PC-3 (cell line): ENCODE data around the gene GPC3.

Source experiments
- EZH2 ChIP-seq: fragments of 300-600 bp; sonication (generic); IDR thresholded peaks from one replicate; pipeline ENCODE4 v1.6.1; 2017; ENCODE audit warnings: antibody characterized with exemption, mild to moderate bottlenecking, low read length; ENCODE audit not compliant: unreplicated experiment
- EZH2phosphoT487 ChIP-seq: fragments of 300-600 bp; sonication (generic); IDR thresholded peaks from 2 replicates; pipeline ENCODE4 v1.6.1; 2018; ENCODE audit warnings: mild to moderate bottlenecking, antibody characterized with exemption, low read length, borderline replicate concordance
- TF ChIP-seq, protein P1 (sequence below): fragments of 300-600 bp; sonication (generic); conservative IDR thresholded peaks from 2 replicates; pipeline ENCODE4 v1.5.1; 2017; ENCODE audit warnings: antibody characterized with exemption, low read depth, mild to moderate bottlenecking, low read length

- TF ChIP-seq EZH2 (no peak), EZH2phosphoT487 (no peak)
- TF ChIP-seq, protein P1, sequence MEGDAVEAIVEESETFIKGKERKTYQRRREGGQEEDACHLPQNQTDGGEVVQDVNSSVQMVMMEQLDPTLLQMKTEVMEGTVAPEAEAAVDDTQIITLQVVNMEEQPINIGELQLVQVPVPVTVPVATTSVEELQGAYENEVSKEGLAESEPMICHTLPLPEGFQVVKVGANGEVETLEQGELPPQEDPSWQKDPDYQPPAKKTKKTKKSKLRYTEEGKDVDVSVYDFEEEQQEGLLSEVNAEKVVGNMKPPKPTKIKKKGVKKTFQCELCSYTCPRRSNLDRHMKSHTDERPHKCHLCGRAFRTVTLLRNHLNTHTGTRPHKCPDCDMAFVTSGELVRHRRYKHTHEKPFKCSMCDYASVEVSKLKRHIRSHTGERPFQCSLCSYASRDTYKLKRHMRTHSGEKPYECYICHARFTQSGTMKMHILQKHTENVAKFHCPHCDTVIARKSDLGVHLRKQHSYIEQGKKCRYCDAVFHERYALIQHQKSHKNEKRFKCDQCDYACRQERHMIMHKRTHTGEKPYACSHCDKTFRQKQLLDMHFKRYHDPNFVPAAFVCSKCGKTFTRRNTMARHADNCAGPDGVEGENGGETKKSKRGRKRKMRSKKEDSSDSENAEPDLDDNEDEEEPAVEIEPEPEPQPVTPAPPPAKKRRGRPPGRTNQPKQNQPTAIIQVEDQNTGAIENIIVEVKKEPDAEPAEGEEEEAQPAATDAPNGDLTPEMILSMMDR, result no peak
Measured at GRCh38 chrX:133661962-133662839, 323.2 kb downstream of the GPC3 start.
